Common myeloid progenitor, CD34-positive (primary cell): ENCODE data around the gene HERC3.

ENCODE experiments used
- CTCF ChIA-PET: fragments of 350-600 bp; sonication (Branson Sonifier 250); formaldehyde crosslinking; loops from one replicate; lab custom pipeline; 2021; ENCODE audit warnings: antibody characterized with exemption; lab: Charles Lee
- POLR2A ChIA-PET: fragments of 350-600 bp; sonication (Branson Sonifier 250); formaldehyde crosslinking; loops from one replicate; lab custom pipeline; 2021; ENCODE audit warnings: antibody characterized with exemption; lab: Charles Lee
- DNase-seq, 3 donors: peaks; one replicate each; pipeline versions ENCODE4 v3.0.0 to v3.0.0-alpha.2; 2013
- H3K27ac ChIP-seq, 2 experiments: 1 replicate in 1 of 2; 2 replicates in 1 of 2; pipeline ENCODE4 v1.7.0; 2013; ENCODE audit warnings: inconsistent platforms in 2 of 2, low read length in 2 of 2, mild to moderate bottlenecking in 2 of 2, low read depth in 1 of 2, moderate library complexity in 1 of 2; ENCODE audit not compliant: severe bottlenecking in 2 of 2, insufficient read depth in 1 of 2, poor library complexity in 1 of 2
- H3K27me3 ChIP-seq, 5 experiments: replicated peaks in 2 of 5; 1 replicate in 3 of 5; 2 replicates in 2 of 5; pipeline versions ENCODE4 v1.6.1 to v1.7.0; 2013; ENCODE audit warnings: low read length in 4 of 5, mild to moderate bottlenecking in 2 of 5, moderate library complexity in 2 of 5, inconsistent platforms in 1 of 5; ENCODE audit not compliant: insufficient read depth in 5 of 5, control insufficient read depth in 4 of 5
- H3K36me3 ChIP-seq, 4 experiments: 1 replicate in 2 of 4; 2 replicates in 2 of 4; pipeline versions ENCODE4 v1.6.1 to v1.7.0; 2013; ENCODE audit warnings: low read length in 3 of 4, control low read depth in 1 of 4, mild to moderate bottlenecking in 1 of 4; ENCODE audit not compliant: control insufficient read depth in 4 of 4, insufficient read depth in 4 of 4
- H3K4me1 ChIP-seq, 4 experiments: 1 replicate in 3 of 4; 2 replicates in 1 of 4; pipeline versions ENCODE4 v1.6.1 to v1.7.1; 2013; ENCODE audit warnings: low read length in 3 of 4, mild to moderate bottlenecking in 3 of 4, control low read depth in 1 of 4, inconsistent platforms in 1 of 4, moderate library complexity in 1 of 4; ENCODE audit not compliant: control insufficient read depth in 4 of 4, insufficient read depth in 4 of 4; ENCODE audit errors: control extremely low read depth in 1 of 4
- H3K4me3 ChIP-seq, 7 experiments: 1 replicate in 4 of 7; 2 replicates in 3 of 7; pipeline versions ENCODE4 v1.5.1 to v1.7.0; 2013; ENCODE audit warnings: mild to moderate bottlenecking in 7 of 7, low read length in 6 of 7, moderate library complexity in 6 of 7, inconsistent platforms in 2 of 7, low read depth in 2 of 7, control low read depth in 1 of 7; ENCODE audit not compliant: insufficient read depth in 4 of 7, control insufficient read depth in 1 of 7; ENCODE audit errors: extremely low read depth in 1 of 7
- H3K9me3 ChIP-seq, 5 experiments: 1 replicate in 4 of 5; 2 replicates in 1 of 5; pipeline versions ENCODE4 v1.6.1 to v1.7.1; 2013; ENCODE audit warnings: low read length in 4 of 5, mild to moderate bottlenecking in 2 of 5, inconsistent platforms in 1 of 5, low read depth in 1 of 5, moderate library complexity in 1 of 5; ENCODE audit not compliant: control insufficient read depth in 4 of 5, insufficient read depth in 2 of 5; ENCODE audit errors: control extremely low read depth in 1 of 5
- WGBS: methylation state at CpG from one replicate; pipeline ENCODE4 v1.1.5; 2013; ENCODE audit not compliant: insufficient coverage; 5-methylcytosine and 5-hydroxymethylcytosine counted together

The HERC3 gene

DNA sequence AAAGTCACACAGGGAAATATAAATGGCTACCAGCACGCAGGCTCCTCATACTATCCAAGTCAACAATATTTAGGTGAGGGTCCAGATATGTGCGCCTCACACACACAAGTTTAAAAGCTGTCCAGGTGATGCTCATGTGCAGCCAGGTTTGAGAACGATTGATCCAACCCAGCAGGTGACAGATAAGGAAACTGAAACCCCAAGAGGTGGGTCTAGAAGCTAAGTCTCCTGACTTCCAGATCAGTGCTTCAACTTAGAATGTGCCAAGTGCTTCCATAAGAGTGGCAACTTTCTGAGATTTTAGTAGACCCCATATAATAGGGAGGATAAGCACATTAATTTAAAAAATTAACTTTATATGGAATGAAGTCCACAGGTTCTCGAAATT, 159.8 kb downstream of the HERC3 start:
- H3K9me3 ChIP-seq, result no peaks in the 10 kb centered on the region
- ChIA-PET POLR2A (interaction anchor here (0.6 kb wide), 1 partner anchor 196 kb away, joined by 7 read pairs; no protein-coding TSS in a partner anchor), CTCF (no interaction called here)
- H3K4me1 ChIP-seq, result no peaks in the 10 kb centered on the region
- H3K36me3 ChIP-seq, result peaks cover 19 to 35% (median 26%) of the 10 kb centered on the region in 4 experiments
- no peak for DNase-seq
- H3K27me3 ChIP-seq, result no peaks in the 10 kb centered on the region
- 83% methylated on average over 2 of the region's 4 CpGs for WGBS
- no peak overlapping the region for H3K27ac ChIP-seq
- no peak overlapping the region for H3K4me3 ChIP-seq

DNA sequence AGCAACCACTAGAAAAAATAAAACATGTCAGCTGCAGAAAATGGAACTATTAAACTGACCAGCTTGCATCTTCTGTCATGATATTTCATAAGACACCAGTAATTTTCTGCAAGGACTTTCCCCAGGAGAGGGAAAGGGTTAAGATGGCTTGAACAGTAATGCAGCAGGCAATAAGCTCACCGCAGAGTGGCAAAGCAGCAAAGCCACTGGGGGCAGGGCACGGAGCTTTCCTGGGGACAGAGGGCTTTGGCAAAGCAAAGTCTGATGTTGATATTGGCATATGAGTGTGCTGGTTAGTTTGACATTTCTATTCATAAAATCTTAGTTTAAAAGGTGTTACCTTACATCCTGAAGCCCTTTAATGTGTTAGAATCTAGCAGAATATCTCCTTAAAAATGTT, 160.5 kb downstream of the HERC3 start:
- Histone ChIP-seq H3K4me3 (no peak overlapping the region), H3K36me3 (peaks cover 16 to 32% (median 21%) of the 10 kb centered on the region in 4 experiments), H3K27ac (no peak overlapping the region), H3K9me3 (no peaks in the 10 kb centered on the region), H3K27me3 (no peaks in the 10 kb centered on the region), H3K4me1 (no peaks in the 10 kb centered on the region)
- ChIA-PET POLR2A (interaction anchor here (0.6 kb wide), 1 partner anchor 15 kb away, joined by 3 read pairs; no protein-coding TSS in a partner anchor), CTCF (interaction anchor here (0.9 kb wide), 1 partner anchor 42 kb away, joined by 3 read pairs; no protein-coding TSS in a partner anchor)
- no peak for DNase-seq
- WGBS, result no CpG with 5 or more reads among the region's 2 CpGs

GRCh38 chr4:88753658-88754571, 161.6 kb downstream of the HERC3 start:
- no peak overlapping the region for H3K27ac ChIP-seq
- no peaks in the 10 kb centered on the region for H3K9me3 ChIP-seq
- H3K27me3 ChIP-seq, result no peaks in the 10 kb centered on the region
- ChIA-PET POLR2A (interaction anchor here (0.8 kb wide), 1 partner anchor 9 kb away, joined by 4 read pairs; no protein-coding TSS in a partner anchor), CTCF (interaction anchor here (1.2 to 1.6 kb wide), 2 partner anchors 10 to 37 kb away, joined by 3 to 5 read pairs; no protein-coding TSS in a partner anchor)
- no peak for DNase-seq
- H3K4me1 ChIP-seq, result no peaks in the 10 kb centered on the region
- no peak overlapping the region for H3K4me3 ChIP-seq
- peaks cover 10 to 33% (median 17%) of the 10 kb centered on the region in 4 experiments for H3K36me3 ChIP-seq
- 90% methylated on average over 3 of the region's 7 CpGs for WGBS

- CTCF ChIA-PET, result interaction anchor here (1.2 to 1.6 kb wide), 2 partner anchors 9 to 37 kb away, joined by 3 to 5 read pairs; no protein-coding TSS in a partner anchor
- Histone ChIP-seq H3K9me3 (no peaks in the 10 kb centered on the region), H3K27ac (no peak overlapping the region), H3K36me3 (peaks cover 8 to 29% (median 15%) of the 10 kb centered on the region in 4 experiments), H3K27me3 (no peaks in the 10 kb centered on the region), H3K4me3 (no peak overlapping the region), H3K4me1 (no peaks in the 10 kb centered on the region)
- DNase-seq, result no peak
- POLR2A ChIA-PET, result interaction anchor here (0.8 kb wide), 1 partner anchor 8 kb away, joined by 4 read pairs; no protein-coding TSS in a partner anchor
- WGBS, result no CpG with 5 or more reads among the region's 3 CpGs
Measured at GRCh38 chr4:88754796-88755195, 162.5 kb downstream of the HERC3 start.

DNA sequence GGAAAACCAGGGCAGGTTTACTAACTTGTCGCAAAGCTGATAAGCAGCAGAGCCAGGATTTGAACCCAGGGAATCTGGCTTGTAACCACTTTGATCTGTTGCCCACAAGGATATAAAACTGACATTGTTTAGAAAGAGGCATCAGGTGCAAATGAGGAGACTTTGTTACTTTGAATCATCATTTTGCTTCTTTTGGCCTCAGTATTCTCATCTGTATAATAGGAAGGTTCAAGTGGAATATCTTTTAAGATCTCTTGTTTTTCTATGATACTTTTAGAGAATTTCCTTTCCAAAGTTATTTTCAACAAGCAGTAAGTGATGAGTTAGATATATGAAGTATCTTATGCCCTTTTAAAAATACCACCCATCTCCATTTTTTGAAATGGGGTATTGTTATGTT, 163.2 kb downstream of the HERC3 start:
- peaks cover 2 to 23% (median 11%) of the 10 kb centered on the region in 4 experiments for H3K36me3 ChIP-seq
- no peak for DNase-seq
- H3K27ac ChIP-seq, result no peak overlapping the region
- ChIA-PET CTCF (interaction anchor here (1.2 to 1.6 kb wide), 2 partner anchors 8 to 38 kb away, joined by 3 to 5 read pairs; no protein-coding TSS in a partner anchor), POLR2A (interaction anchor here (1.5 kb wide), 1 partner anchor 11 kb away, joined by 3 read pairs; no protein-coding TSS in a partner anchor)
- WGBS, result 100% methylated on average over 1 of the region's 1 CpG
- no peaks in the 10 kb centered on the region for H3K27me3 ChIP-seq
- H3K4me3 ChIP-seq, result no peak overlapping the region
- no peaks in the 10 kb centered on the region for H3K9me3 ChIP-seq
- no peaks in the 10 kb centered on the region for H3K4me1 ChIP-seq

DNA sequence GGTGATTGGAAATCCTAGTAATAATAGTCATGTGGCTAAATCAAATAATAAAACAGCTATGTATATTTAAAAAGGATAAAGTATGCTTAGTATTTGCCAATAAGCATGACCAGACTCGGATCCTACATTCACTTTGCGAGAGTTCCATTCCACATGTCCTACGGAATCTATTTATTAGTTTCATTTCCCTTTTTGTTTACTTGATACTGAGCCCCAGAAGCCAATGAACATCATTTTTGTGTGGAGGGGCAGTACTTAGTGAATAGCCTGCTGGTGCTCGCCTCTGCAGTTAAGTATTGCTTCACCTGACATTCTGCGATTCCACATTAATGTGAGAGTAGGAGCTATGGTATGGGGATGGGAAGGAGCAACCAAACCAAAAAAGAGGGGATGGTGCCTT, 163.9 kb downstream of the HERC3 start:
- POLR2A ChIA-PET, result interaction anchor here (1.5 kb wide), 1 partner anchor 10 kb away, joined by 3 read pairs; no protein-coding TSS in a partner anchor
- Histone ChIP-seq H3K9me3 (no peaks in the 10 kb centered on the region), H3K4me1 (no peaks in the 10 kb centered on the region), H3K27ac (no peak overlapping the region), H3K4me3 (no peak overlapping the region), H3K36me3 (peaks cover 2 to 21% (median 10%) of the 10 kb centered on the region in 4 experiments), H3K27me3 (no peaks in the 10 kb centered on the region)
- CTCF ChIA-PET, result no interaction called here
- WGBS, result 98% methylated on average over 5 of the region's 5 CpGs
- no peak for DNase-seq
